ENCODE results near the gene C2.

DNA sequence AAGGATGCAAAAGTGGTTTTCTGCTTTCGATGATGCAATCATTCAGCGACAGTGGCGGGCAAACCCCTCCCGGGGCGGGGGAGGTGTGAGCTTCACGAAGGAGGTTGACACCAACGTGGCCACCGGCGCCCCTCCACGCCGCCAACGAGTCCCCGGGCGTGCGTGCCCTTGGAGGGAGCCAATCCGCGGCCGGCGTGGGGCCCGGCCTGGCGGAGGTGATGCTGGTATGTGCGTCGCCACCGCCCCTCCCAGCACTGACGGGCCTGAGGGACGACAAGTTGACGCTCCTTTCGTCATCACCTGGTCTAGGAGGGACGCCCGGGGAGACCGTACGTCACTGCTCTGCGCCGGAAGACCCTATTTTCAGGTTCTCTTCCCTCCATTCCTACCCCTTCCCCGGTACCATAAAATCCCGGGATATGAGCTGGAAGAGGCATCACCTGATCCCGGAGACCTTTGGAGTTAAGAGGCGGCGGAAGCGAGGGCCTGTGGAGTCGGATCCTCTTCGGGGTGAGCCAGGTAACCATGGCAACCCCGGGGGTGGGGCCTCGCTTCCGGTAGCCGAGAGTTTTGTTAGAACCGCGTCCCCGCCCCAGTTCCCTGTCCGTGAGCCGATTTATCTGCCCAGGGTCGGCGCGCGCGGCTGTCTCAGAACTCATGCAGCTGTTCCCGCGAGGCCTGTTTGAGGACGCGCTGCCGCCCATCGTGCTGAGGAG is 44.6 kb downstream of the C2 start, which contains the start of gene DXO:
- no peak for TF ChIP-seq CTCF (conservative IDR thresholded peaks at IDR 0.05)
- no peak for TF ChIP-seq ZFX (IDR thresholded peaks at IDR 0.05)
